NCI-H2196 treated with DMSO at 0.1 percent for 48 hours (cell line): ENCODE results near the gene R3HDML.
"Not testable (repeated sequence)": the region's sequence is repeated elsewhere in the genome, so short reads cannot be mapped to it uniquely, and the experiment has no call there.

Experiments
- DNase-seq: peaks from one replicate; lab custom pipeline; 2025; ENCODE audit not compliant: unreplicated experiment; lab: John Stamatoyannopoulos, UW

Gene R3HDML

DNA sequence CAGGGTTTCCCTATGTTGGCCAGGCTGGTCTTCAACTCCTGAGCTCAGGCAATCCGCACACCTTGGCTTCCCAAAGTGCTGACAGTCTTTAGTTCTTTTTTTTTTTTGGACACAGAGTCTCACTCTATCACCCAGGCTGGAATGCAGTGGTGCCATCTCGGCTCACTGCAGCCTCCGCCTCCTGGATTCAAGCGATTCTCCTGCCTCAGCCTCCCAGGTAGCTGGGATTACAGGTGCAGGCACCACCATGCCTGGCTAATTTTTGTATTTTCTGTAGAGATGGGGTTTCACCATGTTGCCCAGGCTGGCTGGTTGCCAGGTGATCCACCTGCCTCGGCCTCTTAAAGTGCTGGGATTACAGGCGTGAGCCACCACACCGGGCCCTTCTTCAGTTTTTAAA lies 9.1 kb upstream of the R3HDML start:
- DNase-seq = not testable (repeated sequence)

- DNase-seq = no peak
These were observed 8.4 kb upstream of the R3HDML start for GRCh38 chr20:44328428-44328827.

DNA sequence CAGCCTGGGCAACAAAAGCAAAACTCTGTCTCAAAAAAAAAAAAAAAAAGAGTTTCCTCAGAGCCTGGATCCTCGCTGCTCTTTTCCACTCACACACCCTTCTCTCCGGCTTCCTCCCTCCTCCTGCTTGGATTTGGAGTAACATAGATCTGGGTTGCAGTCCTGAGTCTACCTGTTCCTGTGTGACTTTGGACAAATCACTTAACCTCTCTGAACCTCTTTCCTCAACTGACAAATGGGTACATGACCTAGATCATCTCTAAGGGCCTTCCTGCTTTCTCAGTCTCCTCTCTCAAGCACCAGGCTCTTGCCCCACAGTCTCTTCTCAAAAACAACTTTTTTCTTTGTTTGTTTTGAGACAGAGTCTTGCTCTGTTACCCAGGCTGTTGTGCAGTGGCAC lies 5.6 kb upstream of the R3HDML start:
- DNase-seq = no peak

- DNase-seq = no peak
These were observed 2.5 kb upstream of the R3HDML start for GRCh38 chr20:44334306-44334705.

GRCh38 chr20:44334709-44335108 lies 2.1 kb upstream of the R3HDML start:
- DNase-seq = no peak

GRCh38 chr20:44335675-44336074 lies 1.2 kb upstream of the R3HDML start:
- no peak for DNase-seq

- no peak for DNase-seq
These were observed 757 bp upstream of the R3HDML start for GRCh38 chr20:44336086-44336485.

GRCh38 chr20:44342248-44342647 lies 5.4 kb downstream of the R3HDML start:
- DNase-seq = no peak

GRCh38 chr20:44343162-44343675 lies 6.4 kb downstream of the R3HDML start:
- DNase-seq = no peak

DNA sequence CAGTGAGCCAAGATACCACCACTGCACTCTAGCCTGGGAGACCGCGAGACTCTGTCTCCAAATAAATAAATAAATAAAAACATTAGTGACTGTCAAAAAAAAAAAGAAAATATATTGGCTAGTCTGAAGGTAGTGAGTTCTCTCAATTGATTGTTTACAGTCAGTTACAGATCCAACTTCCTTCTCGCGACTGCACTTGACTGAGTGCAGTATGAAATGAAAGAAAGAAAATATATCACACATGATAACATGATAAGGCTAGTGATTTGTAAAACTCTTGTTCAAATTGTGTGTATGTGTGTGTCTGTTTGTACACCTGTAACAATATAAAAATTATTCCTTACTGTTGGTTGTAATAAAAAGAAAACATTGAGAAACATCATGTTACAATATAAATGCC lies 7.9 kb downstream of the R3HDML start:
- no peak for DNase-seq

GRCh38 chr20:44345147-44345546 lies 8.3 kb downstream of the R3HDML start:
- no peak for DNase-seq

DNA sequence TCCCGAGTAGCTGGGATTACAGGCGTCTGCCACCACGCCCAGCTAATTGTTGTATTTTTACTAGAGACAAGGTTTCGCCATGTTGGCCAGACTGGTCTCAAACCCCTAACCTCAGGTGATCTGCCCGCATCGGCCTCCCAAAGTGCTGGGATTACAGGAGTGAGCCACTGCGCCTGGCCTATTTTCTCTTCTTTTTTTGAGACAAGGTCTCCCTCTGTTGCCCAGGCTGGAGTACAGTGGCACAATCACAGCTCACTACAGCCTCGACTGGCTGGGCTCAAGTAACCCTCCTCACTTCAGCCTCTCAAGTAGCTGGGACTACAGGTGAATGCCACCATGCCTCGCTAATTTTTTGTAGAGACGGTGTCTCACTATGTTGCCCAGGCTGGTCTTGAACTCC lies 9.1 kb downstream of the R3HDML start:
- not testable (repeated sequence) for DNase-seq

DNA sequence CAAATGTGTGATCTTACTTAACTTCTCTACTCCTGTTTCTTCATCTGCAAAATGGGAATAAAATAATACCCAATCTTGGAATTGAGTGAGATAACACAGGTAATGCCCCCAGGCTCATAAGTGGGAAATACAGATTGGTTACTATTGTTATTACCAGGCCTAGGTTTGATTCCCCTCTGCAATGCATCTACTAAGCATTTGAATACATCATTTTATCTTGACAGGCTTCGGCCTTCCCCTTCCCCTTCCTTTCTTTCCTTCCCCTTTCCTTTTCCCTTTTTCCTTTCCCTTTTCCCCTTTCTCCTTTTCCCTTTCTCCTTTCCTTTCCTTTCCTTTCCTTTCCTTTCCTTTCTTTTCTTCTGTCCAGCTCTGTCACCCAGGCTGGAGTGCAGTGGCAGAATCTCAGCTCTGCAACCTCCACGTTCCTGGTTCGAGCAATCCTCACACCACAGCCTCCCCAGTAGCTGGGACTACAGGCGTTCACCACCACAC lies 11.4 kb downstream of the R3HDML start:
- DNase-seq = no peak

DNA sequence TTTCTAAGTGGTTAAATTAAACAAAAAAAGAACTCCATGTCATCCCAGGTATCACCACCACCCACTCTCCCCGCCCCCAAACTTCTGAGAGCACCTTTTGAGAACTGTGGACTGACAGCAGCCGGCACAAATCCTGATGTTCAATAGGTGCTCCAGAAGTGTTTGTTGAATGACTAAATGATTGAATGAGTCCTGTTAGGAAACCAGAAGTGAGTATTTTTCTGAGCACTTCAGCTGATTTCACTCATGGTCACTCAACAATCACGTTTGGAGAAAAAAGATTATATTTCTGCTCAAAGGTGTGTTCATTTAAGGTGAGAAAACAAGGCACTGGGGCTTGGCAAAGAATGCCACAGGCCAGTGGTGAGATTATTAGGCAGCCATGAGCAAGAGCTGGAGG lies 12.5 kb downstream of the R3HDML start:
- no peak for DNase-seq

DNA sequence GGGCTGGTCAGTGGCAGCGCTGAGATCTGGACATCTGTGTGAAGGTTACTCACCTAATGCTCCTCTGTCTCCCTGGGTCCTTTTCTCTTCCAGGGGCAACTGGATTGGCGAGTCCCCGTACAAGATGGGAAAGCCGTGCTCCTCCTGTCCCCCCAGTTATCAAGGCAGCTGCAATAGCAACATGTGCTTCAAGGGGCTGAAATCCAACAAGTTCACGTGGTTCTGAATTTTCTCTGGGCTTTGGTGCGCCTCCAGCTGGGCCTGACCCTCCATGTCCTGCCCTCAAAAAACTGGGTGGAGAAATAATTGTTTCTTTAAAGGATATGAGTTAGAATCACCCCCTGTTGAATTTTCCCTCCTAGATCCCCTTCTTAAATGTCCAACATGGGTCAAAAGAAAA lies 13.7 kb downstream of the R3HDML start:
- no peak for DNase-seq

DNA sequence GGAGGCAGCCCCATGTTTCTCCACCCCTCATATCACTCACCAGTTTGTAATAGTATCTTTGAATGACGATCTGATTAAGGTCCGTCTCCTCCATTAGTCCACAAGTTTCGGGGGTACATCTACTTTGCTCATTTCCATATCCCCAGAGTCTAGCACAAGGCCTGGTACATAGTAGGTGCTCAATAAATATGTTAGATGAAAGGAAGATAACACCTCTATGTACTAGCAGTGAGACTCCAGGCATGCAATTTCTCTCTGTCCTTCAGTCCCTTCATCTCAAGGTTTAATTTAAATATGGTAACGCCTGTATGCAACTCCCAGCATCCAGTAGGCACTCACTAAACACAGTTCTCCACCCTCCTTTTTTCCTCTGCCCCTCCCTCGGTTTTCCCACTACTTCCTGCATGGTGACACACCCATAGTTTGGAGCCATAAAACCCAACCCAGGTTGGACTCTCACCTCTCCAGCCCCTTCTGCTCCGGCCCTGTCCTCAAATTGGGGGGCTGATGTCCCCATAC lies 18.2 kb downstream of the R3HDML start:
- DNase-seq = no peak

DNA sequence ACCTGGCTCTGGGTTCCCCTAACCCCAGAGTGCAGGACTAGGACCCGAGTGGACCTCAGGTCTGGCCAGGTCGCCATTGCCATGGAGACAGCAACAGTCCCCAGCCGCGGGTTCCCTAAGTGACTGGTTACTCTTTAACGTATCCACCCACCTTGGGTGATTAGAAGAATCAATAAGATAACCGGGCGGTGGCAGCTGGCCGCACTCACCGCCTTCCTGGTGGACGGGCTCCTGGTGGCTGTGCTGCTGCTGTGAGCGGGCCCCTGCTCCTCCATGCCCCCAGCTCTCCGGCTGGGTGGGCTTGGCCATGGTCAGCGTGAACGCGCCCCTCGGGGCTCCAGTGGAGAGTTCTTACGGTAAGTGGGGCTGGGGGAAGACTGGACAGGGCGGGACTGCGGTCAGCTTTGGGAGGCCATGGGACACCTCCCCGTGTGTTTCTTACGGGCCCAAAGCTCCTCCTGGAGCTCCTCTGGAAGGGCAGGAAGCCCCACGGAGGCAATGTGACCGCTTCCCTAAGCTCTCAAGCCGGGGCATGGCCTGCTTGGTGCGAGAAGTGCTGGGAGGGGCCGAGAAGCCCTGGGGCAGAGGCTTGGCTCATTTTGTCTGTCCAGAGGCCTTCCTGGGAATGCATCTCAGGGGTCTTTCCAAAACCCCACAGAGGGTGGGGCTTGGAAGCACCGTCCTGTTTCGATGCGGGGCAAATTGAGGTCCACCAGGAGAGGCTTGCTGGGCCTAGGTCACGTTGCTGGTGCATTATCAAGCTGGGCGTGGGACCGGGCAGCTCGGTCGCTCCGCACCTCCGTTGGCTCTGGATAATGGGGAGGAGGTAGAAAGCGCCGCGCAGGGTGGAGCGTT lies 18.9 kb downstream of the R3HDML start, which contains the start of gene HNF4A:
TSS of gene HNF4A (plus strand) at position 202 of the 855 bp plus-strand sequence. CDS start at position 308, 106 bp downstream.
- no peak for DNase-seq

- no peak for DNase-seq
These were observed 19.5 kb downstream of the R3HDML start for GRCh38 chr20:44356353-44356723.

DNA sequence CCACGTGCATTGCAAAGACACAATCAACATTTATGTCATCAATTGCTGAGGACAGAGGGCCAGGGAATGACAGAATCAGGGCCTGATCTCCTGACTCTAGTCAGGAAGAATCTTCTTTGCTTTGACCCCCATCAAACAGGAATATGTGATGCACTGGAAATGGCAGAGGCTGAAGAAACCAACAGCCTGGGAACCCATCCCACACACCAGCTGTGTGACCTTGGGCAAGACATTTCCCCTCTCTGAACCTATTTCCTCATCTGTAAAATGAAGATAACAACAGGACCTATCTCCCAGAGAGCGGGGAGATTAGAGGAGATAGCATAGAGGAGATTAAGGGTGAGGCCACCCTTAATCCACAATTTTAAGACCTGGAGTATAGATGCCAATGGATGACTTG lies 20.2 kb downstream of the R3HDML start:
- no peak for DNase-seq

- DNase-seq = no peak
These were observed 20.8 kb downstream of the R3HDML start for GRCh38 chr20:44357555-44358125.

DNA sequence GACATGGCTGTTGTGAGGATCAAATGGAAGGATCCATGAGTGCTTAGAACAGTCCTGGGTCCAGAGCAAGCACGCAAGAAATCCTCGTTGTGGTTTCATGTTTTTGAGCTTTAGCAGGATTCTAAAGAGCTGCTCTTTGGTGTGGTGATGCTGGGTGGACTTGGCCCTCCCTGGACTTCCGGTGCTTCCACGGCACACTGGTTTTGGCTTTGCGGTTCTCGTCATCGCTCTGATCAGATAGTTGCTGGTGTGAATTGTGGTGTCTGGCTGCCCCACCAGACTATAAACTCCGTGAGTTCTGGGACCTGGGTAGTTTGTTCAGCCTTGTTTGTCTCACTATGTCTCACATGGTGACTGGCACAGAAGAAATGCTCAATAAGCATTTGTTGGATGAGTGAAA lies 21.9 kb downstream of the R3HDML start:
- no peak for DNase-seq

DNA sequence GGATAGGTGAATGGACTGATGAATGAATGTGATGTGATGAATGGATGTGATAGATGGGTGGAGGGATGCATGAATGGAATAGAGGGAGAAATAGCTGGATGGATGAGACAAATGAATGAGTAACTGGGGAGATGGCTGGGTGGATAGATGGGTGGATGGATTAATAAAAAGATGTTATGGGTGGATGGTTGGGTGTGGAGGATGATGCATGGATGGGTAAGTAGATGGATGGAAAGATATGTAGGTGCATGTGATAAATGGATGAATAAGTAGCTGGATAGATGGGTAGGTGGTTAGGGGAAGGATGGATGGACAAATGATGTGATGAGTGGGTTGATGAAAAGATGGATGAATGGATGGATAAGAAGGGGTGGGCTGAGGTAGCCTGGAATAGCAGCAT lies 23.4 kb downstream of the R3HDML start:
- DNase-seq = no peak
